Body of pancreas (tissue), 4 donors: ENCODE results near the gene ASTN2.

Experiments used
- CTCF ChIP-seq, 7 experiments: fragments of 450-650 bp in 4 of 7; fragments of 200-600 bp in 3 of 7; sonication (generic) in 3 of 7; IDR thresholded peaks; one replicate each; pipeline ENCODE4 v1.5.1; 2016 to 2019; ENCODE audit warnings: antibody characterized with exemption in 7 of 7
- POLR2A ChIP-seq, 3 donors: fragments of 450-650 bp; IDR thresholded peaks; one replicate each; pipeline ENCODE4 v1.6.1; 2016; ENCODE audit warnings: antibody characterized with exemption in 3 of 3, mild to moderate bottlenecking in 2 of 3

GRCh38 chr9:116480700-116481099, 934.2 kb downstream of the ASTN2 start:
- TF ChIP-seq CTCF (IDR thresholded peaks at IDR 0.05) (no peak), POLR2A (IDR thresholded peaks at IDR 0.05) (no peak)
